Thyroid gland (tissue), 4 donors: ENCODE data around the gene CD101. TPM values are rescaled to one million over a fixed set of nuclear protein-coding genes. Genes with fewer than 3 reads are reported as not detected.

Source experiments
- DNase-seq, 2 donors: peaks; one replicate each; pipeline ENCODE4 v3.0.0-alpha.2; 2019
- H3K27ac ChIP-seq, 3 donors: fragments of 200-600 bp; sonication (generic); 1 replicate in 2 of 3; 2 replicates in 1 of 3; pipeline ENCODE4 v1.5.1; 2016 to 2019; ENCODE audit warnings: mild to moderate bottlenecking in 1 of 3, moderate library complexity in 1 of 3
- H3K27me3 ChIP-seq: fragments of 200-600 bp; sonication (generic); one replicate; pipeline ENCODE4 v1.5.1; 2019
- H3K36me3 ChIP-seq, 2 donors: fragments of 200-600 bp; sonication (generic); one replicate each; pipeline ENCODE4 v1.5.1; 2016 to 2019
- H3K4me1 ChIP-seq, 2 donors: fragments of 200-600 bp; sonication (generic); one replicate each; pipeline ENCODE4 v1.5.1; 2017 to 2019
- H3K4me3 ChIP-seq, 3 donors: fragments of 200-600 bp; sonication (generic); replicated peaks in 1 of 3; 1 replicate in 2 of 3; 2 replicates in 1 of 3; pipeline ENCODE4 v1.5.1; 2016; ENCODE audit warnings: mild to moderate bottlenecking in 1 of 3
- H3K9me3 ChIP-seq: fragments of 200-600 bp; sonication (generic); one replicate; pipeline ENCODE4 v1.5.1; 2017
- POLR2A ChIP-seq, 2 donors: fragments of 450-650 bp; IDR thresholded peaks; one replicate each; pipeline ENCODE4 v1.6.1; 2017; ENCODE audit warnings: antibody characterized with exemption in 2 of 2, mild to moderate bottlenecking in 2 of 2, moderate library complexity in 1 of 2
- WGBS, 2 donors: methylation state at CpG; one replicate each; pipeline ENCODE4 v1.1.5; 2017; 5-methylcytosine and 5-hydroxymethylcytosine counted together
- intact Hi-C: fragments of 100-400 bp; cut with DNase I; formaldehyde crosslinking; loops from one replicate; pipeline ENCODE4 v1.15.1; 2023
- total RNA-seq, 4 donors: library from RNA; depleted of rRNA; stranded (reverse); fragments of >200 nt; gene quantifications; one replicate each; pipeline ENCODE4 v1.2.3, GENCODE V29; 2016
- TF ChIP-seq, protein P1 (sequence below), 6 experiments: fragments of 200-600 bp in 3 of 6; fragments of 450-650 bp in 3 of 6; sonication (generic) in 3 of 6; IDR thresholded peaks; one replicate each; pipeline ENCODE4 v1.5.1; 2016 to 2019; ENCODE audit warnings: antibody characterized with exemption in 6 of 6, mild to moderate bottlenecking in 2 of 6, inconsistent platforms in 1 of 6, moderate library complexity in 1 of 6

CD101 gene
- total RNA-seq, 4 donors from 2014 or later = 0.13 to 1.3 (median 0.73) TPM

DNA sequence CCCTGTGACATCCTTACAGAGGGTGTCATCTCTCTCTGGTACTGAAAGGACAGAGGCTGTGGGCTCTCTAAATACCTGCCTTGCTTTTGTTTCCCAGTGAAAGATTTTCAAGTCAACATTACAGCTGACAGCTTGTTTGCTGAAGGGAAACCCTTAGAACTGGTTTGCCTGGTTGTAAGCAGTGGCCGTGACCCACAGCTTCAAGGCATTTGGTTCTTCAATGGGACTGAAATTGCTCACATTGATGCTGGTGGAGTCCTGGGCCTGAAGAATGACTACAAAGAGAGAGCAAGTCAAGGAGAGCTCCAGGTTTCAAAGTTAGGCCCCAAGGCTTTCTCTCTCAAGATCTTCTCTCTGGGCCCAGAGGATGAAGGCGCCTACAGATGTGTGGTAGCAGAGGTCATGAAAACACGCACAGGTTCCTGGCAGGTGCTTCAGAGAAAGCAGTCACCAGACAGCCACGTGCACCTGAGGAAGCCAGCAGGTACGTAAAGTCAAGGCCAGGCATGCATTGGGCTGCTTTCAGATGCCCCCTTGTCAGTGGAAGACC, 11.8 kb downstream of the CD101 start:
- no peaks in the 10 kb centered on the region for H3K9me3 ChIP-seq

DNA sequence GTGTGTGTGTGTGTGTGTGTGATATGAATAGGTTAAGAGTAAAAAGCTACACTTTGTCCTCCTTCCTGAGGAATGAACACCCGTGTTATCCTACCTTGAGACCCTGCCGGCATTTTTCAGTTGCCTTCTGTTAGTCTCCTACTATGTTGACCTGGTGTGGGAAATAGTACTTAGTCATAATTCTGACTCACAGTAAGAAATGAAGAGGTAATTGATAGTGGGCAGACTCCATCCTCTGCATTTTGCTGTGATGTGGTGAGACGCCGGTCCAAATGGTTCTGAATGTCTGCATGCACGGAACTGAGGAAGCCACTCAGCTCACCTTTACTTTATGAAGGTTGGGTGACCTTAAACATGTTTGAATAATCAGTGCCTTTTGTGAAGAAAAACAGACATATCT, 12.6 kb downstream of the CD101 start:
- Histone ChIP-seq H3K27me3 (no peaks in the 10 kb centered on the region), H3K9me3 (no peaks in the 10 kb centered on the region), H3K27ac (no peak overlapping the region), H3K4me1 (no peaks in the 10 kb centered on the region), H3K4me3 (no peak overlapping the region), H3K36me3 (no peaks in the 10 kb centered on the region)
- DNase-seq = no peak
- intact Hi-C loops = no loop called here
- WGBS, 2 donors = 91 to 95% methylated on average over 5 of the region's 5 CpGs
- TF ChIP-seq POLR2A (IDR thresholded peaks at IDR 0.05) = no peak
- TF ChIP-seq, protein P1, sequence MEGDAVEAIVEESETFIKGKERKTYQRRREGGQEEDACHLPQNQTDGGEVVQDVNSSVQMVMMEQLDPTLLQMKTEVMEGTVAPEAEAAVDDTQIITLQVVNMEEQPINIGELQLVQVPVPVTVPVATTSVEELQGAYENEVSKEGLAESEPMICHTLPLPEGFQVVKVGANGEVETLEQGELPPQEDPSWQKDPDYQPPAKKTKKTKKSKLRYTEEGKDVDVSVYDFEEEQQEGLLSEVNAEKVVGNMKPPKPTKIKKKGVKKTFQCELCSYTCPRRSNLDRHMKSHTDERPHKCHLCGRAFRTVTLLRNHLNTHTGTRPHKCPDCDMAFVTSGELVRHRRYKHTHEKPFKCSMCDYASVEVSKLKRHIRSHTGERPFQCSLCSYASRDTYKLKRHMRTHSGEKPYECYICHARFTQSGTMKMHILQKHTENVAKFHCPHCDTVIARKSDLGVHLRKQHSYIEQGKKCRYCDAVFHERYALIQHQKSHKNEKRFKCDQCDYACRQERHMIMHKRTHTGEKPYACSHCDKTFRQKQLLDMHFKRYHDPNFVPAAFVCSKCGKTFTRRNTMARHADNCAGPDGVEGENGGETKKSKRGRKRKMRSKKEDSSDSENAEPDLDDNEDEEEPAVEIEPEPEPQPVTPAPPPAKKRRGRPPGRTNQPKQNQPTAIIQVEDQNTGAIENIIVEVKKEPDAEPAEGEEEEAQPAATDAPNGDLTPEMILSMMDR (IDR thresholded peaks at IDR 0.05) = no peak

More for the DNA sequence above, 11.8 kb downstream of the CD101 start:
- 68 to 73% methylated on average over 3 to 5 of the region's 5 CpGs for WGBS, 2 donors
- H3K27ac ChIP-seq = no peak overlapping the region
- H3K4me1 ChIP-seq = no peaks in the 10 kb centered on the region
- no peaks in the 10 kb centered on the region for H3K36me3 ChIP-seq
- no peaks in the 10 kb centered on the region for H3K27me3 ChIP-seq
- H3K4me3 ChIP-seq = no peak overlapping the region
- TF ChIP-seq, protein P1 (IDR thresholded peaks at IDR 0.05) = no peak
- TF ChIP-seq POLR2A (IDR thresholded peaks at IDR 0.05) = no peak
- peak; percentile 70 to 72 for DNase-seq
- intact Hi-C loops = no loop called here

DNA sequence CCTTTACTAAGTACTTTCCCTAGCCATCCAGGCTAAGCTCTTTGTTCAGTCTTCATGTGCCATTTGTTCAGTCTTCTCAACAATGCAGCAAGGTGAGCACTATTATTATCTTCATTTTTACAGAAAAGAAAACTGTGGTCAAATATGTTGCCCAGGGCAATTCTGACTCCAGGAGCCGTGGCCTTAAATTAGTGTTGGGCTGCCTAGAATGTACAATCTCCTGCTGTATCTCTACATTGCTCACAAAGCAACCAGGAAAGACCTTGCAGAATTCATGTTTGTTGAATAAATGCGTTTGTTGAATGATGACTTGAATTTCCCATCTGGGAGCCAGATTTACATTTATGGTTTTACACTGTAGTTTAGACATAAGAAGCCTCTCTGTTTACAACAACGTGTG, 14.2 kb downstream of the CD101 start:
- Histone ChIP-seq H3K4me3 (no peak overlapping the region), H3K27ac (no peak overlapping the region), H3K36me3 (no peaks in the 10 kb centered on the region), H3K27me3 (no peaks in the 10 kb centered on the region), H3K9me3 (no peaks in the 10 kb centered on the region), H3K4me1 (no peaks in the 10 kb centered on the region)
- WGBS, 2 donors = 95 to 97% methylated on average over 3 of the region's 3 CpGs
- no peak for DNase-seq
- TF ChIP-seq, protein P1 (IDR thresholded peaks at IDR 0.05) = no peak
- no peak for TF ChIP-seq POLR2A (IDR thresholded peaks at IDR 0.05)
- intact Hi-C loops = no loop called here

DNA sequence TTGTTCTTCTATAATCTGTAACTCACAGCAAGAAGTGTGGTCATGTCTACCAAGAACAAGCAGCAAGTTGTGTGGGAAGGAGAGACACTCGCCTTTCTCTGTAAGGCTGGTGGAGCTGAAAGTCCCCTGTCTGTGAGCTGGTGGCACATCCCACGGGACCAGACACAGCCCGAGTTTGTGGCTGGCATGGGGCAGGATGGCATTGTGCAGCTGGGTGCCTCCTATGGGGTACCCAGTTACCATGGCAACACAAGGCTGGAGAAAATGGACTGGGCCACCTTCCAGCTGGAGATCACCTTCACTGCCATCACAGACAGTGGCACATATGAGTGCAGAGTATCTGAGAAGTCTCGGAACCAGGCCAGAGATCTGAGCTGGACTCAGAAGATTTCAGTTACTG, 15.5 kb downstream of the CD101 start:
- WGBS, 2 donors = 74 to 91% methylated on average over 4 of the region's 4 CpGs
- Histone ChIP-seq H3K36me3 (no peaks in the 10 kb centered on the region), H3K4me1 (no peaks in the 10 kb centered on the region), H3K27ac (no peak overlapping the region), H3K9me3 (no peaks in the 10 kb centered on the region), H3K4me3 (no peak overlapping the region), H3K27me3 (no peaks in the 10 kb centered on the region)
- intact Hi-C loops = no loop called here
- DNase-seq = no peak
- no peak for TF ChIP-seq POLR2A (IDR thresholded peaks at IDR 0.05)
- TF ChIP-seq, protein P1 (IDR thresholded peaks at IDR 0.05) = no peak

DNA sequence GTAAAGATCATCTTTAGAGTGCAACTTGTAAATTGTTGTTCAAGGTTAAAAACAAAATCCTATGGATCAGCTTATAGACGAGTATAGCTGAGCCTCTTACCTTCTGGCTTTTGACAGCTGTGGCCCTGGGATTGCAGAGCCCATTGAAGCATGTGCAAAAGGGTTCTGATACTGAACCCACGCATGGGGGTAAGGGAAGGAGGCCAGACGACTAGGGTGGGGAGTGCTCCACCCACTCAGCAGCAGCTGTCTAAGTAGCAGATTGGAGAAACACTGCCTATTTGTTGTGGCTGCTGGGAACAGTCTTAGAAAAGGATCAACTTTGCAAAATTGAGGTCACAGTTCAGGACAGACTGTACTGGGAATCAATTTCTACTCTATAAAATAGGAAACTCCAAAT, 16.1 kb downstream of the CD101 start:
- H3K27ac ChIP-seq = no peak overlapping the region
- TF ChIP-seq POLR2A (IDR thresholded peaks at IDR 0.05) = no peak
- TF ChIP-seq, protein P1 (IDR thresholded peaks at IDR 0.05) = no peak
- 46 to 73% methylated on average over 3 of the region's 3 CpGs for WGBS, 2 donors
- intact Hi-C loops = no loop called here
- no peak for DNase-seq
- no peaks in the 10 kb centered on the region for H3K4me1 ChIP-seq
- H3K4me3 ChIP-seq = no peak overlapping the region
- H3K9me3 ChIP-seq = no peaks in the 10 kb centered on the region
- no peaks in the 10 kb centered on the region for H3K27me3 ChIP-seq
- no peaks in the 10 kb centered on the region for H3K36me3 ChIP-seq
